Fibroblast of pulmonary artery (primary cell): ENCODE results near the gene YPEL5.
"Not testable (repeated sequence)": the region's sequence is repeated elsewhere in the genome, so short reads cannot be mapped to it uniquely, and the experiment has no call there.

ENCODE experiments used
- DNase-seq: peaks from one replicate; pipeline ENCODE4 v3.0.0-alpha.2; 2010; ENCODE audit warnings: low read depth
- H3K4me3 ChIP-seq: replicated peaks from 2 replicates; pipeline ENCODE4 v1.5.1; 2011; ENCODE audit warnings: low read depth, mild to moderate bottlenecking, control low read depth, low read length, moderate library complexity
- TF ChIP-seq, protein P1 (sequence below): IDR thresholded peaks from 2 replicates; pipeline ENCODE4 v1.5.1; 2011; ENCODE audit warnings: mild to moderate bottlenecking, control low read depth, low read length, inconsistent platforms; ENCODE audit errors: missing control alignments

YPEL5 gene

GRCh38 chr2:30139131-30139870 is 7.5 kb upstream of the YPEL5 start:
- no peak for DNase-seq
- no peak overlapping the region for H3K4me3 ChIP-seq

DNA sequence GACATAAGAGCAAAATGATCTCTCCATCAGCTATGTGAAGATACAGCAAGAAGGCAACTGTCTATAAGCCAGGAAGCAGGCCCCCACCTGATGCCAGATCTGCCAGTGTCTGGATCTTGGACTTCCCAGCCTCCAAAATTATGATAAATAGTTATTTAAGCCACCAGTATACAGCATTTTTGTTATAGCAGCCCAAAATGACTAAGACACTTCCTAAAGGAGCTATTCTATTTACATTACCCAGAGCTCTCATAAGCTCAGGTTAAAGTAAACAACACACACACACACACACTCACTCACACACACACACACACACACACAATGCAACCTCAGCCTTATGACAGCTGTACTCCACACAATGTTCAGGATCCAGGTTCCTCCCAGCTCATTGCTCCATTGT is 5.7 kb upstream of the YPEL5 start:
- DNase-seq, result no peak
- H3K4me3 ChIP-seq, result no peak overlapping the region
- TF ChIP-seq, protein P1, sequence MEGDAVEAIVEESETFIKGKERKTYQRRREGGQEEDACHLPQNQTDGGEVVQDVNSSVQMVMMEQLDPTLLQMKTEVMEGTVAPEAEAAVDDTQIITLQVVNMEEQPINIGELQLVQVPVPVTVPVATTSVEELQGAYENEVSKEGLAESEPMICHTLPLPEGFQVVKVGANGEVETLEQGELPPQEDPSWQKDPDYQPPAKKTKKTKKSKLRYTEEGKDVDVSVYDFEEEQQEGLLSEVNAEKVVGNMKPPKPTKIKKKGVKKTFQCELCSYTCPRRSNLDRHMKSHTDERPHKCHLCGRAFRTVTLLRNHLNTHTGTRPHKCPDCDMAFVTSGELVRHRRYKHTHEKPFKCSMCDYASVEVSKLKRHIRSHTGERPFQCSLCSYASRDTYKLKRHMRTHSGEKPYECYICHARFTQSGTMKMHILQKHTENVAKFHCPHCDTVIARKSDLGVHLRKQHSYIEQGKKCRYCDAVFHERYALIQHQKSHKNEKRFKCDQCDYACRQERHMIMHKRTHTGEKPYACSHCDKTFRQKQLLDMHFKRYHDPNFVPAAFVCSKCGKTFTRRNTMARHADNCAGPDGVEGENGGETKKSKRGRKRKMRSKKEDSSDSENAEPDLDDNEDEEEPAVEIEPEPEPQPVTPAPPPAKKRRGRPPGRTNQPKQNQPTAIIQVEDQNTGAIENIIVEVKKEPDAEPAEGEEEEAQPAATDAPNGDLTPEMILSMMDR, result no peak

More at GRCh38 chr2:30139131-30139870, 7.5 kb upstream of the YPEL5 start:
- TF ChIP-seq, protein P1, result no peak

- DNase-seq, result no peak
- TF ChIP-seq, protein P1, result no peak
- H3K4me3 ChIP-seq, result no peak overlapping the region
Observed at GRCh38 chr2:30144260-30144659, 2.5 kb upstream of the YPEL5 start.

GRCh38 chr2:30144951-30145350 is 1.9 kb upstream of the YPEL5 start:
- H3K4me3 ChIP-seq, DNase-seq: not testable (repeated sequence)

- peak overlapping the region; percentile 63 for H3K4me3 ChIP-seq
- peak; percentile 11 for DNase-seq
- TF ChIP-seq, protein P1, result no peak
Observed at GRCh38 chr2:30145826-30146336, 926 bp upstream of the YPEL5 start.

DNA sequence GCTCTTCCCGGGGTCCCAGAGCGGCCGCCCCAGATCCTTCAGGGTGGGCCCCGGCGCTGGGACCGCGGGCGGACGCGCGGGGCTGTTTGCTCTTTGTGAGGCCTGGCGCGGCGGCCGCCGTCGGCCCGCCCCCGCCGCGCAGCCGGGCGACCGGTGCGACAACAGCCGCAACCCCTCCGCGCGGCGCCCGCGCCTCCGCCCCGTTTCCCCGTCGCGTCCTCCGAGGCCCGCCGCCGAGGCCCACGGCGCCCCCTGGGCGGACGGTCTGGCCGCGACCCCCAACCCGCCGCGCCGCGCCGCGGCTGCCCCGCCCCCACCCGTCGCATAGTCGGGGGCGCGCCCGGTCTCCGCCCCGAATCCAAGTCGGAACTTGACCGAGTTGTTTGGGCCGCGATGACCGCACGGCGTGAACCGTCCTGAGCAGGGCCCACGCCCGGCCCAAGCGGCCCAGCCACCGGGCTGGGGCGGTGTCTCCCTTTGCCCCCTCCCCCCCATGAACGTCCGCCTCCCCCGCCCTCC is 448 bp downstream of the YPEL5 start:
- DNase-seq, result no peak
- TF ChIP-seq, protein P1, result no peak
- peak overlapping the region; percentile 82 for H3K4me3 ChIP-seq

GRCh38 chr2:30147715-30148610 is 1.2 kb downstream of the YPEL5 start:
- peak overlapping the region; percentile 82 for H3K4me3 ChIP-seq
- TF ChIP-seq, protein P1, result no peak
- peak; percentile 58 for DNase-seq
